ENCODE measurements around the gene RUNX2.

The RUNX2 gene

DNA sequence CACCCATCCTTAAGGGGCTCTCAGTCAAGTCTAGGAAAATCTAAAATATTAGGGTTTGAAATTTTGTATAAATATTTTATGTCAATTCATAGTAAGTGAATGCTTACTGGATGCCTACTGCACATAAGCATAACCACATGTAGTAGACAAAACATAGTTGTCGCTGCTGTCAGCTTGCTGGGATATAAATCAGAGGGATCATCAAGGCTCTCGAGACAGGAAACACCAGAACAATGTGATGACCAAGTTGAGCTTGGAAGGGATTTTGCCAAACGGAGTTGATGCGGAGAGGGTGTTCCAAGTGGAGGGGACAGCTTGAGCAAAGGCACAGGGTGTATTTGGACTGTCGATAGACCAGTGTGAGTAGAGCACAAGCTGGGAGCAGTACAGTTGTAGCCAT, 155.4 kb downstream of the RUNX2 start:
- no peak for DNase-seq (ENCODE audit: low read depth)

- no peak for DNase-seq (ENCODE audit: low read depth)
These were observed 158.6 kb downstream of the RUNX2 start for GRCh38 chr6:45486736-45487135.

- DNase-seq (ENCODE audit: low read depth), result no peak
These were observed 159.5 kb downstream of the RUNX2 start for GRCh38 chr6:45487645-45488044.

DNA sequence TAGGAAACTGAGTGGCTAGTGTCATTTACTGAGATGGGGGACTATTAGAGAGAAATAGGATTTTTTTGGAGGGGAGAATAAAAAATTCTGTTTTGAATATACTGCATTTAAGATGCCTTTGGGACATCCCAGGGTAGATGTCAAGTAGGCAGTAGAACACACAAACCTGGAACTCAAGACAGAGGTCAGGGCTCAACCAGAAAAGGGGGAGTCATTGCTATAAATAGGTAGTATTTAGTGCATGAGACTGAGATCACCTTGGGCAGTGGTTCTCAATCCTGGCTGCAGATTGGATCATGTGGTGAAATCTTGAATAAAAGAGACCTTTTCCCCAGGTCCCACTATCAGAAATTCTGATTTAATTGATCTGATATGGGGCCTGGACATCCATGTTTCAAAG, 160.1 kb downstream of the RUNX2 start:
- no peak for DNase-seq (ENCODE audit: low read depth)

DNA sequence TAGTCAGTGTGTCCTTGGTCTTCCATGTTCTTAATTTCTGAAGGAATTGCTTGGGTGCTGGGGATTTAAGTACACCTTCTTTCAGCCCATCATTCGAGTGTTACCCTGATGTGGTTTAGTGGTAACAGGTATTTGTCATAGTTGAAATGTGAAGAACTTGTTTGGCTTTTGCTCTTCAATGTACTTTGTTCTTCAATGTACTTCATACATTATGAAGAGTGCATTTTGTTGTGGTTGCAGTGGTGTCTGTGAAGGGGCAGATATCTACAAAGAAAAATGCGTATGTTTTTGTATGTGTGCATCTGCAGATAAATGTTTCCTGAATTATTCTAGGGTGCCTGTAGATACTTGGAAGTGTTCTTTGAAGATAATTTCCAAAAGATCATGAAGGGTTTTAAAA, 160.8 kb downstream of the RUNX2 start:
- DNase-seq (ENCODE audit: low read depth), result no peak

- DNase-seq (ENCODE audit: low read depth), result no peak
These were observed 163.1 kb downstream of the RUNX2 start for GRCh38 chr6:45491048-45491735.

- no peak for DNase-seq (ENCODE audit: low read depth)
These were observed 163.7 kb downstream of the RUNX2 start for GRCh38 chr6:45491874-45492273.

GRCh38 chr6:45493761-45494160, 165.6 kb downstream of the RUNX2 start:
- no peak for DNase-seq (ENCODE audit: low read depth)

- no peak for DNase-seq (ENCODE audit: low read depth)
These were observed 166.4 kb downstream of the RUNX2 start for GRCh38 chr6:45494416-45495135.

DNA sequence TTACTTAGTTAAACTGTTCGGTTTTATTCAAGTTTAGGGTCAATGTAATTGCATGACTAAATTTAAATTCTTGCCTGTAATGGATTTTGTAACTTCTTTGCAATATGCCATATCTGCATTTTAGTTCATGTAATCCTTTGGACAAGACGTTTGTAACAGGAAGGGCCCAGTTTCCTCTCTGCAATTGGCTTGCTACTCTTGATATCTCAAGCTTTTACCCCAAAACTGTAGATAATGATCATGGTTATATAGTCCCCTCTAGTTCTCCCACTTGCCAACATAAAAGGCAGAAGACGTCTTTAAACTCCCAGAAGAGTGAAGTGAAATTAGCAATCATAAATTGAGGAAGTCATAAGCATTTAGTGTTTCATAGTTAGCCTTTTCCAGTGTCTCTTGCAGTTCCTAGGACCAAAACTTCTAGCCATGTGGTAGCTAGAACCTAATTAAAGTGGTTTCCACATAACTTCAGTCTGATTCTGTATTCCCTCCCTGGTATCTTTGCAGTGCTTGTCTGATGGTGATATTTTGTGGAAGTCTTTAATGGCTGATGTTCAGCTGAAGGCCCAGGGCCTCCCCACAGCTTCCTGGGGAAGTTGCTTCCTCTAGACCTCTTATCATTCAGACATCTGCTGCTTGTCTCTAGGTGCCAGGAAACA, 167.4 kb downstream of the RUNX2 start:
- no peak for DNase-seq (ENCODE audit: low read depth)

- no peak for DNase-seq (ENCODE audit: low read depth)
These were observed 167.9 kb downstream of the RUNX2 start for GRCh38 chr6:45496085-45496433.

- no peak for DNase-seq (ENCODE audit: low read depth)
These were observed 170.5 kb downstream of the RUNX2 start for GRCh38 chr6:45498591-45498990.

- DNase-seq (ENCODE audit: low read depth), result no peak
These were observed 173.0 kb downstream of the RUNX2 start for GRCh38 chr6:45500924-45501816.

DNA sequence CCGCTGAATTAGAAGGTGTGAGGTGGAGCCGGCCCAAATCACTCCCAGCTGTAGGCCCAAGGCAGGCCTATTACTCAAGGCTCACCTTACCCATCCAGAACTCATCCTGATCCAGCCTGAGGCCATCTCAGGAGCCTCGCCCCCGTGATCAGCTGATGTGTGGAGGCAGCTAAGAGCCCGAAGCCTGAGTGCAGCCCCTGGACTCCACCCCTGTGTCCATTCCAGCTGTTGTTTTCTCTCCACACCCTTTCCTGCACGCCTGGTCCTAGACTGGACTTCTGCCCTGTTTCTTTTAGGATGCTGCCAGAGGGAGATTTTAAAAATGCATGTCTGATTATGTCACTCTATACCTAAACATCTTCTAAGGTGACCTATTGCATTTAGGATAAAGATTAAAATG, 174.3 kb downstream of the RUNX2 start:
- no peak for DNase-seq (ENCODE audit: low read depth)

- DNase-seq (ENCODE audit: low read depth), result no peak
These were observed 176.8 kb downstream of the RUNX2 start for GRCh38 chr6:45504947-45505346.

GRCh38 chr6:45505470-45505869, 177.3 kb downstream of the RUNX2 start:
- no peak for DNase-seq (ENCODE audit: low read depth)

GRCh38 chr6:45507186-45507585, 179.1 kb downstream of the RUNX2 start:
- DNase-seq (ENCODE audit: low read depth), result no peak

DNA sequence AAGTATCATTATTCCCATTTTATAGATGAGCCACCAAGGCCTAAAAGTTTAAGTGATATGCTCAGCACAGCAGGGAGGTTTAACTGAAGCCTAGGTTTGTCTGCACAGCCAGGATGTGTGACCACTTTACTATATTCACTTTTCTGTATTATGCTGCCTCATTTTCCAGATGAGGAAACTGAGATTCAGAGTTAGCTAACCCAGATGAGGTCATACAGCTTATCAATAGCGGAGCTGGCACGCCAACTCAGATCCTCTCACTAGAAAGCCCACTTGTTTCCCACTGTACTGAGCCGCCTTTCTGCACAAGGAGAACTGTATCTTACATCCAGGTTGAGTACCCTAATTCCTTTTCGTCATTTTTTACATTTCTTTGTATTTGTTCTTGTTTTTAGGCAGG, 181.3 kb downstream of the RUNX2 start:
- no peak for DNase-seq (ENCODE audit: low read depth)

GRCh38 chr6:45512717-45513116, 184.6 kb downstream of the RUNX2 start:
- DNase-seq (ENCODE audit: low read depth), result no peak

GRCh38 chr6:45513213-45513618, 185.1 kb downstream of the RUNX2 start:
- no peak for DNase-seq (ENCODE audit: low read depth)

DNA sequence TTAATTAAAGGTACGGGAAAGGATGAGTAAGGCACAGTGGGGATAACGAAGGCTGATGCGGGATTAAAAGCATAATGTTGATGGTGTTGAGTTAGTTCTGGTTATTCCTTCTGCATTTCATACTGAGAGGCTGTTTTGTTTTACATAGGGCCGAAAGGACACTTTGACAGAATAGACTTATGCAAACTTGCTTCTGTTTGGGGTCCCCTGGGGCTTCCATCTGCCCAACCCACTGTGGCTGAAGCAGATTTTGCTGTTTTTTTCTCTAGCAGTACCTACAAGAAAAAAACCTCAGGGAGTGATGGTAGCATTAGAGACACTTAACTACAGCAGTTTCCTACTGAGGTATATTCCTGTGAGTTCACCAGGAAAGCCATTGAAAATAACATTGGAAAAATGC, 185.7 kb downstream of the RUNX2 start:
- no peak for DNase-seq (ENCODE audit: low read depth)

DNA sequence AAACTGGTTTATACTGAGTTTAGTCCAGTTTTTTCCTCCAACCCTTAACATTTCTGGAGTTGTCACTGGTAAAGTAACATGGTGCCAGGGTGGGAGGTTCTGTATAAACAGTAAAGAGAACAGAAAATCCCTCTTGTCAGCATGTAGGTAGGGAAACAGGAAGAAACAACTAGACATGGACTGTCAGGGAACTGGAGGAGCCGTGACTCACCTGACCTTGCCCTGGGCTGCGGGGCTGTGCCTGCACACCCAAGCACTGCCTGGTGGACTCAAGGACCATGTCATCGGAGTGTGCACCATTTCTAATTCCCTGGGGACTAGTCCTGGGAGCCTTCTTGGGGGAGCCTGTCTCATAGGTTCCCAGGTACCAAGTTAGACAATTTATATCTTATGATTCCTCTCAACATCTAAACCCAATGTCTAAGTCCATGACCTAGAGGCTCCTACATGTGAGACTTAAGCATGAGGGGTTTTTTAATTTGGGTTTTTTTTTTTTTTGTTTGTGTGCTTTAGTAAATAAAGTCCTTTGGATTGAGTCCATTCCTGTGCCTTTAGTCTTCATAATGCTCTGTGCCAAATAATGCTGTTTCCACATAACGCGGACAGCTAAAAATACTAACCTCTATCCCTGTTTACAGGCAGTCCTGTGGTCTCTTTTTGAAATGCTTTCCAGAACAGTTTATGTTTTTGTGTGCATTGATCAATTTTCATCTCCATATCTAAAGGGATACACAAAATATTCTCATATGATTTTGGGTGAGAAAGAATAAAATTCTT, 186.5 kb downstream of the RUNX2 start:
- DNase-seq (ENCODE audit: low read depth), result no peak

All from activated gamma-delta T cell treated with anti-CD3 and anti-CD28 coated beads, Interleukin-2, amount 50 U/mL, for 16 hours (primary cell).